ENCODE measurements around the gene USP40.

DNA sequence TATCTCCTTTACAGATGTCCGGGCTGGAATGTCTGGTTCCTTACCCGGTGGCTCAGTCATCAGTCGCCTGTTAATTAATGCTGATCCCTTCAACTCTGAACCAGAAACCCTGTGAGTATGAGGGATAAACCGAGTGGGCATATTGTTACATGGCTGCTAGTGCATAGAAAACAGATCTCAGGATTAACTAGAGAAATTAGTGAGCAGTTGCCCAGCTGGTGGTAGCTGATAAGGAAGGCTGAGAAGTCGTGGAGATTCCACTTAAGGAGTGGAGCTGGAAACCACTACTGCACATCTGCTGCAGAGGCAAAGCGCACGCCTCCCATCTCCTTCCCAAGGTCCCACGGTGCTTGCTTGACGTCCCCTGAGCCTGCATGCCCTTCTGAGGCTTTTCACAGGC, 114.6 kb downstream of the USP40 start:
- TF ChIP-seq CTCF (conservative IDR thresholded peaks at IDR 0.05) (no peak), EZH2 (IDR thresholded peaks at IDR 0.05; ENCODE audit: low read depth) (no peak)

Data from PC-9 (cell line).